Psoas muscle (tissue), 8 donors: ENCODE data around the gene SPTBN1. TPM values are rescaled to one million over a fixed set of nuclear protein-coding genes. Genes with fewer than 3 reads are reported as not detected.

Experiments used
- ATAC-seq, 4 donors: fragments of 200-7000 bp; cut with Tn5 transposase; one replicate each; pipeline ENCODE4 v1.9.1; 2020; ENCODE audit warnings: moderate library complexity in 3 of 4, mild to moderate bottlenecking in 2 of 4
- DNase-seq, 2 donors: peaks; one replicate each; pipeline ENCODE4 v3.0.0-alpha.2; 2020
- H3K27ac ChIP-seq: fragments of 200-600 bp; one replicate; pipeline ENCODE4 v1.8.0; 2022
- H3K27me3 ChIP-seq, 3 donors: fragments of 200-600 bp in 1 of 3; one replicate each; pipeline versions ENCODE4 v1.6.1 to v1.8.0; 2013 to 2022; ENCODE audit warnings: low read length in 2 of 3, mild to moderate bottlenecking in 2 of 3, moderate library complexity in 1 of 3; ENCODE audit not compliant: insufficient read depth in 3 of 3
- H3K36me3 ChIP-seq, 2 donors: fragments of 200-600 bp in 1 of 2; one replicate each; pipeline versions ENCODE4 v1.6.1 to v1.8.0; 2013 to 2022; ENCODE audit warnings: low read depth in 1 of 2, mild to moderate bottlenecking in 1 of 2, moderate library complexity in 1 of 2; ENCODE audit not compliant: insufficient read depth in 1 of 2
- H3K4me1 ChIP-seq: fragments of 200-600 bp; one replicate; pipeline ENCODE4 v1.8.0; 2022
- H3K4me3 ChIP-seq: fragments of 200-600 bp; one replicate; pipeline ENCODE4 v1.8.0; 2022; ENCODE audit warnings: mild to moderate bottlenecking
- H3K9me3 ChIP-seq: fragments of 200-600 bp; one replicate; pipeline ENCODE4 v1.8.0; 2022
- WGBS, 3 donors: extraction: QIAGEN DNeasy Blood & Tissue Kit; methylation state at CpG; one replicate each; pipeline versions ENCODE4 v1.1.6 to v1.1.7; 2013; 5-methylcytosine and 5-hydroxymethylcytosine counted together
- intact Hi-C, 2 donors: fragments of 100-400 bp; cut with DNase I; formaldehyde crosslinking; loops; one replicate each; pipeline versions ENCODE4 v1.11.0 to v1.14.2; 2022
- polyA plus RNA-seq, 3 donors: library from polyadenylated mRNA; stranded (reverse); fragments of 200-250 nt; gene quantifications; one replicate each; pipeline ENCODE4 v1.2.3, GENCODE V29; 2013
- total RNA-seq, 4 donors: library from RNA; stranded (reverse); fragmentation: NEBNext Ultra II Directional in 2 of 4; extraction: Animal tissue kit (Norgen Biotek cat#: 25700) in 2 of 4; gene quantifications; one replicate each; pipeline versions ENCODE4 v1.2.1 to v1.2.4, GENCODE V29; 2021 to 2023
- TF ChIP-seq, protein P1 (sequence below): fragments of 200-600 bp; IDR thresholded peaks from one replicate; pipeline ENCODE4 v1.8.0; 2022; ENCODE audit warnings: antibody characterized with exemption
- donor health status: healthy with polysubstance abuse.
- donor health status: DM: no; HTN: no; CAD: no; lungs with moderate emphysema.
- donor health status: Bipolar disorder and iron deficiency.
- donor health status: healthy.
- donor health status: DM: yes; HTN: yes; CAD: no.
- donor health status: DM: no; HTN: no; CAD: no.
- donor health status: DM: no; HTN: no; CAD: no.
- donor health status: DM: yes; HTN: yes; CAD: no.

The SPTBN1 gene
- total and polyA plus RNA-seq, 7 donors: 22.9 to 180 (median 87.8) TPM

GRCh38 chr2:54565551-54565950, 109.4 kb downstream of the SPTBN1 start:
- peaks cover 24% of the 10 kb centered on the region for H3K4me1 ChIP-seq
- ATAC-seq (no peak), DNase-seq (no peak)
- no peaks in the 10 kb centered on the region for H3K36me3 ChIP-seq
- no peak overlapping the region for H3K4me3 ChIP-seq
- no peaks in the 10 kb centered on the region for H3K9me3 ChIP-seq
- no peaks in the 10 kb centered on the region for H3K27me3 ChIP-seq
- H3K27ac ChIP-seq: no peak overlapping the region
- TF ChIP-seq, protein P1, sequence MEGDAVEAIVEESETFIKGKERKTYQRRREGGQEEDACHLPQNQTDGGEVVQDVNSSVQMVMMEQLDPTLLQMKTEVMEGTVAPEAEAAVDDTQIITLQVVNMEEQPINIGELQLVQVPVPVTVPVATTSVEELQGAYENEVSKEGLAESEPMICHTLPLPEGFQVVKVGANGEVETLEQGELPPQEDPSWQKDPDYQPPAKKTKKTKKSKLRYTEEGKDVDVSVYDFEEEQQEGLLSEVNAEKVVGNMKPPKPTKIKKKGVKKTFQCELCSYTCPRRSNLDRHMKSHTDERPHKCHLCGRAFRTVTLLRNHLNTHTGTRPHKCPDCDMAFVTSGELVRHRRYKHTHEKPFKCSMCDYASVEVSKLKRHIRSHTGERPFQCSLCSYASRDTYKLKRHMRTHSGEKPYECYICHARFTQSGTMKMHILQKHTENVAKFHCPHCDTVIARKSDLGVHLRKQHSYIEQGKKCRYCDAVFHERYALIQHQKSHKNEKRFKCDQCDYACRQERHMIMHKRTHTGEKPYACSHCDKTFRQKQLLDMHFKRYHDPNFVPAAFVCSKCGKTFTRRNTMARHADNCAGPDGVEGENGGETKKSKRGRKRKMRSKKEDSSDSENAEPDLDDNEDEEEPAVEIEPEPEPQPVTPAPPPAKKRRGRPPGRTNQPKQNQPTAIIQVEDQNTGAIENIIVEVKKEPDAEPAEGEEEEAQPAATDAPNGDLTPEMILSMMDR: no peak
- intact Hi-C loops: no loop called here

DNA sequence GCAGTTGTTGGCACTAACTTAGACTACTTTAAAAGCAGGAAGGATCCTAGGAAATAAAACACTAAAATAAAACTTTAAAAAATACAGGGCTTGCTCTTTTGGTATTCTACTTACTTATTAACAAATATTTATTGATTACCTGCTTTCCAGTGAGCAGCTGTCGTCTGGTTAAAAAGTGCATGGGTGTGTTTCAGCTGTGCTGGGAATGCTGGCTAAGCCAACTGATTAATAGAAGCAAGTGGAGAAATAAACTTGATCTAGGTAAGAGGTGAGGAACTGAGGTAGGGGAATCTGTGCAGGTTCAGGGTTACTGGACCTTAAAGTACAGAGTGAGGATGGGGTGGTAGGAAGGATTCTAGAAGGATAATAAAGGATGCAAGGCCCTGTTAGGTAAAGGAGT, 110.8 kb downstream of the SPTBN1 start:
- Histone ChIP-seq H3K4me1 (peaks cover 31% of the 10 kb centered on the region), H3K27me3 (no peaks in the 10 kb centered on the region), H3K27ac (no peak overlapping the region), H3K4me3 (no peak overlapping the region), H3K36me3 (no peaks in the 10 kb centered on the region), H3K9me3 (no peaks in the 10 kb centered on the region)
- DNase-seq: no peak
- intact Hi-C loops: no loop called here
- TF ChIP-seq, protein P1: no peak
- 86 to 94% (median 88%) methylated on average over 1 of the region's 1 CpG for WGBS, 3 donors
- ATAC-seq: no peak

- no peak overlapping the region for H3K4me3 ChIP-seq
- H3K9me3 ChIP-seq: no peaks in the 10 kb centered on the region
- no peak for DNase-seq
- WGBS, 3 donors: 50 to 57% (median 54%) methylated on average over 5 of the region's 5 CpGs
- peaks cover 47% of the 10 kb centered on the region for H3K4me1 ChIP-seq
- H3K36me3 ChIP-seq: no peaks in the 10 kb centered on the region
- no peak overlapping the region for H3K27ac ChIP-seq
- TF ChIP-seq, protein P1: no peak
- no peak for ATAC-seq
- intact Hi-C loops: no loop called here
- no peaks in the 10 kb centered on the region for H3K27me3 ChIP-seq
Observed at GRCh38 chr2:54568876-54569321, 112.8 kb downstream of the SPTBN1 start.

GRCh38 chr2:54569745-54570301, 113.7 kb downstream of the SPTBN1 start:
- TF ChIP-seq, protein P1: no peak
- WGBS, 3 donors: 87 to 94% (median 91%) methylated on average over 3 of the region's 3 CpGs
- Histone ChIP-seq H3K4me1 (peaks cover 51% of the 10 kb centered on the region), H3K4me3 (no peak overlapping the region), H3K27ac (peak overlapping the region; percentile 11), H3K27me3 (no peaks in the 10 kb centered on the region), H3K9me3 (no peaks in the 10 kb centered on the region), H3K36me3 (no peaks in the 10 kb centered on the region)
- ATAC-seq (no peak), DNase-seq (no peak)
- intact Hi-C loops: no loop called here

DNA sequence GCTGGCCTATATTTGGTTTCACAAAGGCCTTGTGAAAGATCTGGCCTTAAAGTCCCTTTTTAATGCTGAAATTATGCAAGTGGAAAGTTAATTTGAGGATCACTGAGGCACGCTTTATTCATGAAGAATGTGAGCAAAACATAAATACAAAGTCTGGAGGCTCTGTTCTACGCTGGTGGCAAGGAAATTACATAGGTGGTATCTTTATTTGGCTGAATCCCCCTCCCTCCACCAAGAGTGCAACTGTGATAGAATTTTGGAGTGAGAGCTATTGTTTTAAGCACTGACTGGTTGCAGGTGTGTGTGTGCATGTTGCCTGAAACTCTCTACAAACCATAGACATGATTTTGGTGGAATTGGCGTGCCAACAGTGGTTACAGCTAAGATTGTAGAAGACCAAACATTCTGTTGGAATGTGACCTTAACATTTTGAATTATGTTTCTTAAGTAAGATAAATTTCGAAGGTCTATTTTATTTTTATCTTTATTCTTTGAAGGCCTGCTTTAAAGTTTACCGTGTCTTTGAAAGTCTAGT, 114.3 kb downstream of the SPTBN1 start:
- Histone ChIP-seq H3K9me3 (no peaks in the 10 kb centered on the region), H3K27ac (peak overlapping the region; percentile 26), H3K4me1 (peaks cover 51% of the 10 kb centered on the region), H3K36me3 (no peaks in the 10 kb centered on the region), H3K27me3 (no peaks in the 10 kb centered on the region), H3K4me3 (no peak overlapping the region)
- 73 to 82% (median 75%) methylated on average over 5 of the region's 5 CpGs for WGBS, 3 donors
- TF ChIP-seq, protein P1: no peak
- DNase-seq: no peak
- intact Hi-C loops: no loop called here
- ATAC-seq: no peak
